PC-3 (cell line): ENCODE data around the gene KCNG2. TPM values are rescaled to one million over a fixed set of nuclear protein-coding genes. Genes with fewer than 3 reads are reported as not detected.

ENCODE experiments used
- ATAC-seq: fragments of 200-7000 bp; cut with Tn5 transposase; 2 replicates; pipeline ENCODE4 v1.9.1; 2020; ENCODE audit warnings: mild to moderate bottlenecking, moderate library complexity
- BruUV-seq: library from RNA; stranded (reverse); fragments of 400-500 nt; replicated peaks from 2 replicates; lab custom pipeline; 2021; lab: Mats Ljungman, UMichigan
- CTCF ChIA-PET: fragments of 300-600 bp; sonication (Branson Sonifier 250); formaldehyde crosslinking; loops from one replicate; lab custom pipeline; 2022; ENCODE audit warnings: antibody characterized with exemption; lab: Charles Lee
- POLR2A ChIA-PET: fragments of 300-600 bp; sonication (Branson Sonifier 250); formaldehyde crosslinking; loops from one replicate; lab custom pipeline; 2022; ENCODE audit warnings: antibody characterized with exemption; ENCODE audit not compliant: unreplicated experiment; lab: Charles Lee
- DNase-seq: peaks from one replicate; pipeline ENCODE4 v3.0.0-alpha.2; 2015
- H2AFZ ChIP-seq: fragments of 300-600 bp; sonication (generic); 2 replicates; pipeline ENCODE4 v1.6.0; 2016; ENCODE audit warnings: antibody characterized with exemption, low read length
- H3F3A ChIP-seq: fragments of 300-600 bp; sonication (generic); one replicate; pipeline ENCODE4 v1.6.0; 2017; ENCODE audit warnings: antibody characterized with exemption, low read length, control low read depth, mild to moderate bottlenecking; ENCODE audit not compliant: unreplicated experiment
- H3K27ac ChIP-seq: fragments of 300-600 bp; sonication (generic); 2 replicates; pipeline ENCODE4 v1.5.1; 2016; ENCODE audit warnings: mild to moderate bottlenecking, low read length
- H3K27me3 ChIP-seq: fragments of 300-600 bp; sonication (generic); 2 replicates; pipeline ENCODE4 v1.6.1; 2016; ENCODE audit warnings: low read length, mixed read lengths
- H3K36me3 ChIP-seq: fragments of 300-600 bp; sonication (generic); 2 replicates; pipeline ENCODE4 v1.6.1; 2016; ENCODE audit warnings: low read depth, mixed run types, low read length, mixed read lengths
- H3K4me1 ChIP-seq: fragments of 300-600 bp; sonication (generic); 2 replicates; pipeline ENCODE4 v1.5.1; 2016; ENCODE audit warnings: low read length; ENCODE audit not compliant: insufficient read depth
- H3K4me2 ChIP-seq: fragments of 300-600 bp; sonication (generic); 2 replicates; pipeline ENCODE4 v1.6.0; 2016; ENCODE audit warnings: low read length
- H3K4me3 ChIP-seq: fragments of 300-600 bp; sonication (generic); 2 replicates; pipeline ENCODE4 v1.5.1; 2016; ENCODE audit warnings: mild to moderate bottlenecking, low read length, mixed read lengths
- H3K79me2 ChIP-seq: fragments of 300-600 bp; sonication (generic); 2 replicates; pipeline ENCODE4 v1.6.1; 2017; ENCODE audit warnings: low read length, mixed read lengths
- H3K9ac ChIP-seq: fragments of 300-600 bp; sonication (generic); 2 replicates; pipeline ENCODE4 v1.6.0; 2016; ENCODE audit warnings: mild to moderate bottlenecking, low read length
- H3K9me2 ChIP-seq: fragments of 300-600 bp; sonication (generic); replicated peaks from 2 replicates; pipeline ENCODE4 v1.6.1; 2016; ENCODE audit warnings: mixed run types, low read length, mixed read lengths
- H3K9me3 ChIP-seq: fragments of 300-600 bp; sonication (generic); 2 replicates; pipeline ENCODE4 v1.6.1; 2016; ENCODE audit warnings: low read length, mixed read lengths
- H4K20me1 ChIP-seq: fragments of 300-600 bp; sonication (generic); 2 replicates; pipeline ENCODE4 v1.6.1; 2016; ENCODE audit warnings: low read length, mixed read lengths
- CTCF ChIP-seq: fragments of 300-600 bp; sonication (generic); conservative IDR thresholded peaks from 2 replicates; pipeline ENCODE4 v1.5.1; 2017; ENCODE audit warnings: antibody characterized with exemption, low read depth, mild to moderate bottlenecking, low read length
- EZH2 ChIP-seq: fragments of 300-600 bp; sonication (generic); IDR thresholded peaks from one replicate; pipeline ENCODE4 v1.6.1; 2017; ENCODE audit warnings: antibody characterized with exemption, mild to moderate bottlenecking, low read length; ENCODE audit not compliant: unreplicated experiment
- EZH2phosphoT487 ChIP-seq: fragments of 300-600 bp; sonication (generic); IDR thresholded peaks from 2 replicates; pipeline ENCODE4 v1.6.1; 2018; ENCODE audit warnings: mild to moderate bottlenecking, antibody characterized with exemption, low read length, borderline replicate concordance
- intact Hi-C: fragments of 100-400 bp; cut with micrococcal nuclease; formaldehyde crosslinking; loops from 2 replicates; pipeline ENCODE4 v1.9.0; 2023
- total RNA-seq: library from RNA; depleted of rRNA; stranded (reverse); fragments of >200 nt; gene quantifications from 2 replicates; pipeline ENCODE4 v1.2.3, GENCODE V29; 2014

KCNG2 gene
- total RNA-seq, 1 experiment from 2014 or later, result not detected

- no peak overlapping the region for H2AFZ ChIP-seq
- H3K9me2 ChIP-seq, result no peaks in the 10 kb centered on the region
- no peak for TF ChIP-seq EZH2
- no peak for TF ChIP-seq CTCF
- no peak for TF ChIP-seq EZH2phosphoT487
- intact Hi-C loops, result no loop called here
- no peak overlapping the region for H3K4me2 ChIP-seq
- H3K9ac ChIP-seq, result no peak overlapping the region
- H3K4me3 ChIP-seq, result no peak overlapping the region
- no peak overlapping the region for H3K27ac ChIP-seq
- ATAC-seq (no peak), DNase-seq (no peak)
- BruUV-seq, result no TSS peak
- no peaks in the 10 kb centered on the region for H4K20me1 ChIP-seq
- H3F3A ChIP-seq, result no peaks in the 10 kb centered on the region
- ChIA-PET CTCF (no interaction called here), POLR2A (no interaction called here)
- H3K9me3 ChIP-seq, result no peaks in the 10 kb centered on the region
- H3K36me3 ChIP-seq, result no peaks in the 10 kb centered on the region
- H3K79me2 ChIP-seq, result no peaks in the 10 kb centered on the region
- H3K4me1 ChIP-seq, result peaks cover 13% of the 10 kb centered on the region; the same call in 1 of the 2 replicates
- no peaks in the 10 kb centered on the region; the same call in none of the 2 replicates for H3K27me3 ChIP-seq
Measured at GRCh38 chr18:79789091-79789891, 8.4 kb upstream of the KCNG2 start.

DNA sequence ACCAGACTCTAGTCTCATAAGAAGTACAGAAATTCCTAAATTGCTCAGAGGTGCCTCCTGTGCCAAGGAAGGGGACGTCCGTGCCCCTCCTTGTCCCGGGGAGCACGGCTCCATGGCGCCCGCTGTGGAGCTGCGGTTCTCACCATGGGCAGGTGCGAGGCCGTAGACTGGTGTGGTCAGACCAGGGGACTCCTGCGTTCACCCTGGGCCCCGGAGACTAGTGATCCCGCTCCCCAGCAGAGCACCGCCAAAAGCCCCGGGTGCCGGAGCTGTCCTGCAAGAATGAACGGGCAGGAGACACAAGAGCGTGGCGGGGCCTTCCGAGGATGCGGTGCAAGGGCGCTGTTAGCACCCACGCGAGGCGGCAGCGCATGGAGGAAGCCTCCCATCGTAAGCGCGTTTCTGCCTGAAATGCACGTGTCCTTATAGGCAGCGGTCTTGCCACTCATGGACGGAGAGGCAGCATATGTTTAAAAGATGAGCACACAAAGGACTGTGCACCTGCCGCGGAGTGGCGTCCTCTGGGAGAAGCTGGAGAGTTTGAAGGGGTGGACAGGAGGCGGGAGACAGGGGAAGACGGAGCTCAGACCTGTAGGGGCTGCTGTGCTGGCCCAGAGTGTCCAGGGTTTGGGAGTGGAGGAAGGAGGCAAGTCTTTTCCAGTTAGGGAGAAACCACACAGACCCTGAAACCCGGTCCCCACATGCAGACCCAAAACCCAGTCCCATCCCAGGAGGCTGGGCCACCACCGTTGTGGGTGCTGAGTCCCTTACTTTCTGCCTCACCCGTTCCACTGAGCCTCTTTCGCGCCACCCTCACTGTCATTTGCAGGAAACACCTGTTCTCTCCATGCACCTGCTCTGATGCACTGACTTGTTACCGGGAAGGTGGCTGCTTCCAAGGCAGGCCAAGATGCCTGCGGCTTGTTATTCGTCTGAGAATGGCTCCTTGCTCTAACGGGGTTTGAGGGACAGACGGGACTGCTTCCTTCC lies 7.5 kb upstream of the KCNG2 start:
- ChIA-PET POLR2A (no interaction called here), CTCF (interaction anchor here (0.7 kb wide), 1 partner anchor 444 kb away, joined by 3 read pairs; no protein-coding TSS in a partner anchor)
- DNase-seq (no peak), ATAC-seq (no peak; the same call in 1 of the 2 replicates)
- Histone ChIP-seq H3F3A (no peaks in the 10 kb centered on the region), H3K9ac (no peak overlapping the region), H3K79me2 (no peaks in the 10 kb centered on the region), H3K36me3 (no peaks in the 10 kb centered on the region), H4K20me1 (no peaks in the 10 kb centered on the region), H3K4me3 (no peak overlapping the region), H3K27me3 (no peaks in the 10 kb centered on the region; the same call in none of the 2 replicates), H2AFZ (no peak overlapping the region), H3K9me2 (no peaks in the 10 kb centered on the region), H3K4me1 (peaks cover 13% of the 10 kb centered on the region; the same call in 1 of the 2 replicates), H3K4me2 (no peak overlapping the region), H3K27ac (no peak overlapping the region), H3K9me3 (no peaks in the 10 kb centered on the region)
- no TSS peak for BruUV-seq
- intact Hi-C loops, result no loop called here
- no peak for TF ChIP-seq EZH2phosphoT487
- TF ChIP-seq EZH2, result no peak
- TF ChIP-seq CTCF, result no peak
